22Rv1 (cell line): ENCODE results near the gene BASP1.

ENCODE experiments used
- CTCF ChIP-seq: fragments of 450-650 bp; IDR thresholded peaks from 2 replicates; pipeline ENCODE4 v1.5.1; 2017; ENCODE audit warnings: mild to moderate bottlenecking
- ZFX ChIP-seq: fragments of 450-650 bp; IDR thresholded peaks from 2 replicates; pipeline ENCODE4 v1.6.1; 2017; ENCODE audit warnings: antibody characterized with exemption, borderline replicate concordance

GRCh38 chr5:17312358-17312757 is 94.9 kb downstream of the BASP1 start:
- no peak for TF ChIP-seq CTCF
- no peak for TF ChIP-seq ZFX
